Lower lobe of right lung (tissue), 2 donors: ENCODE measurements around the gene STRBP. TPM values are rescaled to one million over a fixed set of nuclear protein-coding genes. Genes with fewer than 3 reads are reported as not detected.

ENCODE experiments used
- ATAC-seq, 2 donors: fragments of 200-7000 bp; cut with Tn5 transposase; one replicate each; pipeline ENCODE4 v1.9.1; 2020 to 2022; ENCODE audit warnings: mild to moderate bottlenecking in 2 of 2, moderate library complexity in 2 of 2
- DNase-seq: peaks from one replicate; pipeline ENCODE4 v3.0.0-alpha.2; 2020
- H3K27ac ChIP-seq: fragments of 200-600 bp; one replicate; pipeline ENCODE4 v1.8.0; 2022
- H3K27me3 ChIP-seq: fragments of 200-600 bp; one replicate; pipeline ENCODE4 v1.8.0; 2022; ENCODE audit warnings: low read depth
- H3K36me3 ChIP-seq: fragments of 200-600 bp; one replicate; pipeline ENCODE4 v1.8.0; 2022; ENCODE audit warnings: mild to moderate bottlenecking
- H3K4me1 ChIP-seq: fragments of 200-600 bp; one replicate; pipeline ENCODE4 v1.8.0; 2022
- H3K4me3 ChIP-seq: fragments of 200-600 bp; one replicate; pipeline ENCODE4 v1.8.0; 2022; ENCODE audit warnings: mild to moderate bottlenecking
- H3K9me3 ChIP-seq: fragments of 200-600 bp; one replicate; pipeline ENCODE4 v1.8.0; 2022
- intact Hi-C: fragments of 100-400 bp; cut with DNase I; formaldehyde crosslinking; loops from one replicate; pipeline ENCODE4 v1.11.0; 2022
- total RNA-seq: library from RNA; stranded (reverse); fragmentation: NEBNext Ultra II Directional; extraction: Animal tissue kit (Norgen Biotek cat#: 25700); gene quantifications from one replicate; pipeline ENCODE4 v1.2.1, GENCODE V29; 2021
- TF ChIP-seq, protein P1 (sequence below): fragments of 200-600 bp; IDR thresholded peaks from one replicate; pipeline ENCODE4 v1.8.0; 2022; ENCODE audit warnings: antibody characterized with exemption, mild to moderate bottlenecking
- donor health status: DM: no; HTN: yes; CAD: no; lungs with severe emphysema.

The STRBP gene
- total RNA-seq, 1 donor from 2014 or later, result 23.7 TPM

DNA sequence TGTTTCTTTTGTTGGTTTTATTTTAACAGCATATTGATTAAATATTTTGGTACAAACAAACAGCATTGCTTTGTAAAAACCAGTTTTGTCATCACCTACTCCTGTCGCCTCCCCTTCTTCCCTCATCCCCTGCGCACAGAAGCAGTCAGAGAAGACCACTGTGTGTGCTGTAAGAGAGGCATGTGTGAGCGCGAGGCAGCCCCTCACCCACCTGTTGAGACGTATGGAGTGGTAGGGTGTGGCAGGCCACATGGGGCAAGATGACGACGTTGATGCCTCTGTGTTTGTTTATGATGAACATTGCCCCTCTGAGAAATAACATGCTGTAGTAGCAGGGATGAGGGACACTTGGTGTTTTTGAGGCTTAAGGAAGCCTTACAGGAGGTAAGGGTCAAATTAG is 163.6 kb downstream of the STRBP start:
- Histone ChIP-seq H3K4me1 (no peaks in the 10 kb centered on the region), H3K27me3 (no peaks in the 10 kb centered on the region), H3K36me3 (peaks cover 95% of the 10 kb centered on the region), H3K27ac (no peak overlapping the region), H3K4me3 (no peak overlapping the region), H3K9me3 (no peaks in the 10 kb centered on the region)
- no peak for DNase-seq
- intact Hi-C loops, result no loop called here
- TF ChIP-seq, protein P1, sequence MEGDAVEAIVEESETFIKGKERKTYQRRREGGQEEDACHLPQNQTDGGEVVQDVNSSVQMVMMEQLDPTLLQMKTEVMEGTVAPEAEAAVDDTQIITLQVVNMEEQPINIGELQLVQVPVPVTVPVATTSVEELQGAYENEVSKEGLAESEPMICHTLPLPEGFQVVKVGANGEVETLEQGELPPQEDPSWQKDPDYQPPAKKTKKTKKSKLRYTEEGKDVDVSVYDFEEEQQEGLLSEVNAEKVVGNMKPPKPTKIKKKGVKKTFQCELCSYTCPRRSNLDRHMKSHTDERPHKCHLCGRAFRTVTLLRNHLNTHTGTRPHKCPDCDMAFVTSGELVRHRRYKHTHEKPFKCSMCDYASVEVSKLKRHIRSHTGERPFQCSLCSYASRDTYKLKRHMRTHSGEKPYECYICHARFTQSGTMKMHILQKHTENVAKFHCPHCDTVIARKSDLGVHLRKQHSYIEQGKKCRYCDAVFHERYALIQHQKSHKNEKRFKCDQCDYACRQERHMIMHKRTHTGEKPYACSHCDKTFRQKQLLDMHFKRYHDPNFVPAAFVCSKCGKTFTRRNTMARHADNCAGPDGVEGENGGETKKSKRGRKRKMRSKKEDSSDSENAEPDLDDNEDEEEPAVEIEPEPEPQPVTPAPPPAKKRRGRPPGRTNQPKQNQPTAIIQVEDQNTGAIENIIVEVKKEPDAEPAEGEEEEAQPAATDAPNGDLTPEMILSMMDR, result no peak
- no peak for ATAC-seq

DNA sequence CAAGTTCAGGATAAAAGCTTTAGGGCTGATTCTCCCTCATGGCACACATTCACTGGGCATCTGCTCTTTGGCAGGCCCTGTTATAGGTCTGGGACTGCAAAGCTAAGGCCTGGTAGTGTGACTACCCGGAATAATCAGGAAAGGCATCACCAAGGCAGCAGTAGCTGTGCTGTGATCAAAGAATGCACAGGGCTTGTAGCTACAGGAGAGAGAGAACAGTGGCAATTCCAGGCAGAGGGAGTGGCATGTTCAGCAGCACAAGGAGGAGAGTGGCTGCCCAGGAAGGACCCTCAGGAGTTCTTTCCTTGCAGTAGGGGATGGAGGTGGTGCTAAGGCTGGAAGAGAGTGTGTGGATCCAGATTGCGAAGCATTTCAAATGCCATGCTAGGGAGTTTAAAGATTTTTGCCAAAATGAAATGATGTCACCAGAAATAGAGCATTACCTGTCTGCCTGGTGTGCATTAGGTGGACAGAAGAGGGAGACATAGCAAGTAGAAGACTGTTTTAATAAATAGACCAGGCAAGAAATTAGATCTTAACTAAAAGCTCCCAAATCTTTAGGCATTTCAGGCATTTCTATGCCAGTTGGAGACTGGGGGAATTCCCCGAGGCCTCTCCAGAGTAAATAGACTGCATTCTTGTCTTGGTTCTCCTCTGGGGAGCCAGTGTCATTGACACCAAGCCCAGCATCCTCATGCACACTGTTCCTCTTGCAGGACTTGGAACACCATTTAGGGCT is 165.8 kb downstream of the STRBP start:
- no peak for DNase-seq
- Histone ChIP-seq H3K4me1 (no peaks in the 10 kb centered on the region), H3K9me3 (no peaks in the 10 kb centered on the region), H3K27me3 (no peaks in the 10 kb centered on the region), H3K4me3 (no peak overlapping the region), H3K36me3 (peaks cover 95% of the 10 kb centered on the region), H3K27ac (no peak overlapping the region)
- TF ChIP-seq, protein P1, result peak; percentile 13
- intact Hi-C loops, result no loop called here
- ATAC-seq, result peak; percentile 27 to 48

DNA sequence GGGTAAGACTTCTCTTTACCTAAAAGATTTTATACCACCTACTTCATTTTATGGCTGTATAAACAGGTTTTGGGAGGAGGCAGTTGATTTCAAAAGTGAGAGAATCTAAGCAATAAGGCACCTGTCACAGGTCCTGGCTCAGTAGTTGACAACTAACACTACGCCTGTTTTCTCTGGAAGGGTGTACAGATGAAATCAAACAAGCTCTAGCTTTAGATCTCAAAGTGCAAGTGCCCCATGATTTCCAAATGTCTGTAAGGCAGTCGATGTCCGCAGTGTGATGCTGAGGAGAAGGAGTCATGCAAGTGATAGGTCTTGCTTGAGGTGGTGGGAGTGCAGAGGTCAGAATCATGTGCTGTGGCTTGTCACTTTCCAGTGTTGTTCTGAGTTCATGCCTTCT is 168.8 kb downstream of the STRBP start:
- no peaks in the 10 kb centered on the region for H3K27me3 ChIP-seq
- peaks cover 99% of the 10 kb centered on the region for H3K36me3 ChIP-seq
- no peaks in the 10 kb centered on the region for H3K4me1 ChIP-seq
- intact Hi-C loops, result no loop called here
- no peak for DNase-seq
- no peak for ATAC-seq
- no peak overlapping the region for H3K27ac ChIP-seq
- no peaks in the 10 kb centered on the region for H3K9me3 ChIP-seq
- H3K4me3 ChIP-seq, result no peak overlapping the region
- TF ChIP-seq, protein P1, result no peak

DNA sequence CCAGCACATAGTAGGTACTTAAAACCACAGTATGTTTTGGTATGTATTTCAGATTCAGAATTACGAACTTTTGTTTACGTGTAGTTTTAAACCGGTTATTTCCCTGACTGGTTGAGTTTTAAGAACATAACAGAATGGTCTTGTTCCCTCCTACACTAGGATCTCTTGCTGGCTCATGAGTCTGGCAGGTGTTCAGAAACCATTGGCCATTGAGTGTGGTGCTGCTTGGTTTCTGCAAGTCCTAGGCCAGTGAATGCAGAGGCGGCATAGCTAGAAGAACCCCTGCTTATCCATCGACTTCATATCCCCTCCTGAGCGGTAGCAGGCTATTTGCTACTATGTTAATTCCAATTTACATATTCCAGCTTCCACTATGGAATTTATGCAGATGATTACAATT is 169.3 kb downstream of the STRBP start:
- Histone ChIP-seq H3K36me3 (peaks cover 98% of the 10 kb centered on the region), H3K9me3 (no peaks in the 10 kb centered on the region), H3K27ac (no peak overlapping the region), H3K4me1 (no peaks in the 10 kb centered on the region), H3K27me3 (no peaks in the 10 kb centered on the region), H3K4me3 (no peak overlapping the region)
- ATAC-seq (no peak), DNase-seq (no peak)
- TF ChIP-seq, protein P1, result no peak
- intact Hi-C loops, result no loop called here

DNA sequence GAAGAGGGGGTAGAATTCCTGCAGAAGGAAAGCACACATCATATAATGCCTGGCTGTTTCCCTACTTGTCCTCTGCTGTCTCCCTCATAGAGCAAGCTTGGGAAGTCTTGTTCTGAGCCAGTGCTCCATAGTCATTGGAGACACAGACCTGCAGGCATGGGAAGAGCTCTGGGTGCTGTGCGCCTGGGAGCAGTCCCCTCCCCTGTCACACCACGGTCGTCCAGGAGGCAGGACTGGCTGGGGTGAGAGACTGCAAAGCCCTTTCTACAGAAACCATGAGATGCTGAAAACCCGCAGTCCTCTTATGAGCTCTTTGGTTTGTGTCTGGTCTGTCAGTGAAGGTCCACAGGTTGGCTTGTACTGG is 170.3 kb downstream of the STRBP start:
- TF ChIP-seq, protein P1, result no peak
- Histone ChIP-seq H3K4me3 (no peak overlapping the region), H3K9me3 (no peaks in the 10 kb centered on the region), H3K36me3 (peaks cover 98% of the 10 kb centered on the region), H3K27ac (no peak overlapping the region), H3K27me3 (no peaks in the 10 kb centered on the region), H3K4me1 (no peaks in the 10 kb centered on the region)
- intact Hi-C loops, result no loop called here
- DNase-seq (no peak), ATAC-seq (no peak)
